HepG2 (cell line): ENCODE data around the gene TMPRSS11F. TPM values are rescaled to one million over a fixed set of nuclear protein-coding genes. Genes with fewer than 3 reads are reported as not detected.

Experiments
- ATAC-seq: fragments of 200-7000 bp; cut with Tn5 transposase; 3 replicates; pipeline ENCODE4 v1.9.1; 2020; ENCODE audit warnings: mild to moderate bottlenecking, moderate library complexity
- BruUV-seq: library from RNA; stranded (reverse); fragments of 400-500 nt; replicated peaks from 2 replicates; lab custom pipeline; 2021; lab: Mats Ljungman, UMichigan
- CTCF ChIA-PET: fragments of 300-600 bp; formaldehyde crosslinking; extraction: SDS; loops from one replicate; lab custom pipeline; 2021; ENCODE audit warnings: low total read pairs, inconsistent platforms, low intra/inter-chr PET ratio; lab: Yijun Ruan, JAX
- POLR2A ChIA-PET: fragments of 350-600 bp; sonication (Branson Sonifier 250); formaldehyde crosslinking; loops from one replicate; lab custom pipeline; 2020; ENCODE audit warnings: antibody characterized with exemption, inconsistent platforms; lab: Yijun Ruan, JAX
- DNase-seq: peaks from one replicate; pipeline ENCODE4 v3.0.0-alpha.2; 2015; ENCODE audit warnings: low spot score
- FAIRE-seq: peaks from 3 replicates; lab custom pipeline; 2011; peaks lifted over from hg19 to GRCh38; lab: Jason Lieb, UNC
- H2AFZ ChIP-seq: one replicate; pipeline ENCODE4 v1.6.1; 2011; ENCODE audit warnings: low read length, inconsistent platforms
- H3K27ac ChIP-seq: fragments of 300-600 bp; 3 replicates; pipeline ENCODE4 v1.8.0; 2011; ENCODE audit warnings: mixed run types, mild to moderate bottlenecking, mixed read lengths, low read length, inconsistent platforms; ENCODE audit not compliant: insufficient read depth; ENCODE audit errors: extremely low read length
- H3K27me3 ChIP-seq, 2 experiments: fragments of 200-600 bp in 1 of 2; 2 replicates in 1 of 2; 3 replicates in 1 of 2; pipeline versions ENCODE4 v1.6.0 to v1.8.0; 2011; ENCODE audit warnings: low read length in 2 of 2, mild to moderate bottlenecking in 2 of 2, moderate library complexity in 2 of 2, inconsistent platforms in 1 of 2; ENCODE audit not compliant: insufficient read depth in 2 of 2, control insufficient read depth in 1 of 2
- H3K36me3 ChIP-seq, 2 experiments: fragments of 200-600 bp in 1 of 2; replicated peaks in 1 of 2; 2 replicates in 1 of 2; 3 replicates in 1 of 2; pipeline versions ENCODE4 v1.5.1 to v1.8.0; 2011; ENCODE audit warnings: low read length in 2 of 2, inconsistent platforms in 1 of 2; ENCODE audit not compliant: insufficient read depth in 2 of 2, control insufficient read depth in 1 of 2
- H3K4me1 ChIP-seq: 2 replicates; pipeline ENCODE4 v1.5.1; 2012; ENCODE audit warnings: low read length, inconsistent platforms; ENCODE audit not compliant: insufficient read depth
- H3K4me2 ChIP-seq: 2 replicates; pipeline ENCODE4 v1.6.0; 2011; ENCODE audit warnings: low read depth, low read length, inconsistent platforms
- H3K4me3 ChIP-seq, 3 experiments: fragments of 200-600 bp in 1 of 3; sonication (generic), shearing (Covaris generic) in 1 of 3; replicated peaks in 1 of 3; 2 replicates each; pipeline ENCODE4 v1.5.1; 2011 to 2016; ENCODE audit warnings: low read length in 3 of 3, inconsistent platforms in 2 of 3, low read depth in 2 of 3, mild to moderate bottlenecking in 2 of 3, control low read depth in 1 of 3, mixed read lengths in 1 of 3; ENCODE audit not compliant: insufficient read depth in 1 of 3
- H3K79me2 ChIP-seq: one replicate; pipeline ENCODE4 v1.6.1; 2011; ENCODE audit warnings: low read length, inconsistent platforms; ENCODE audit not compliant: insufficient read depth
- H3K9ac ChIP-seq: 2 replicates; pipeline ENCODE4 v1.6.0; 2011; ENCODE audit warnings: mild to moderate bottlenecking, low read depth, low read length, inconsistent platforms; ENCODE audit not compliant: insufficient read depth
- H3K9me3 ChIP-seq: 2 replicates; pipeline ENCODE4 v1.5.1; 2012; ENCODE audit warnings: mild to moderate bottlenecking, low read length
- H4K20me1 ChIP-seq: 2 replicates; pipeline ENCODE4 v1.6.0; 2011; ENCODE audit warnings: inconsistent platforms, mild to moderate bottlenecking, low read length, moderate library complexity; ENCODE audit not compliant: insufficient read depth
- ADNP ChIP-seq: sonication (generic); formaldehyde crosslinking; IDR thresholded peaks from 2 replicates; pipeline ENCODE4 v1.4.0; 2020; ENCODE audit warnings: missing genetic modification reagents
- CBX1 ChIP-seq: IDR thresholded peaks from one replicate; pipeline ENCODE4 v1.6.1; 2016; ENCODE audit warnings: antibody characterized with exemption, low read depth
- KDM5B ChIP-seq: sonication (generic); formaldehyde crosslinking; IDR thresholded peaks from 2 replicates; pipeline ENCODE4 v1.4.0; 2020; ENCODE audit warnings: missing genetic modification reagents, mild to moderate bottlenecking, borderline replicate concordance
- MED8 ChIP-seq: sonication (generic); formaldehyde crosslinking; IDR thresholded peaks from 2 replicates; pipeline ENCODE4 v1.8.1; 2023; ENCODE audit warnings: mild to moderate bottlenecking, missing genetic modification reagents; ENCODE audit not compliant: insufficient replicate concordance
- NPAS2 ChIP-seq: sonication (generic); formaldehyde crosslinking; IDR thresholded peaks from 2 replicates; pipeline ENCODE4 v1.8.0; 2022; ENCODE audit warnings: mild to moderate bottlenecking, missing genetic modification reagents, borderline replicate concordance
- SALL2 ChIP-seq: sonication (generic); formaldehyde crosslinking; IDR thresholded peaks from 2 replicates; pipeline ENCODE4 v1.8.1; 2023; ENCODE audit warnings: mild to moderate bottlenecking, missing genetic modification reagents, inconsistent platforms
- SIX1 ChIP-seq: sonication (generic); formaldehyde crosslinking; IDR thresholded peaks from 2 replicates; pipeline ENCODE4 v1.4.0; 2020; ENCODE audit warnings: missing genetic modification reagents, borderline replicate concordance
- SRSF1 ChIP-seq: fragments of 200-400 bp; formaldehyde crosslinking; optimal IDR thresholded peaks from 2 replicates; pipeline ENCODE3; 2017; ENCODE audit warnings: mild to moderate bottlenecking, low read depth, low read length, moderate library complexity
- ZNF207 ChIP-seq: fragments of 450-650 bp; IDR thresholded peaks from 2 replicates; pipeline ENCODE4 v1.6.1; 2016; ENCODE audit warnings: antibody characterized with exemption, borderline replicate concordance
- ZNF383 ChIP-seq: sonication (generic); formaldehyde crosslinking; IDR thresholded peaks from 2 replicates; pipeline ENCODE4 v1.4.0; 2020; ENCODE audit warnings: missing genetic modification reagents, mild to moderate bottlenecking, borderline replicate concordance
- ZNF563 ChIP-seq: sonication (generic); formaldehyde crosslinking; IDR thresholded peaks from 2 replicates; pipeline ENCODE4 v1.8.0; 2022; ENCODE audit warnings: mild to moderate bottlenecking, moderate library complexity, missing genetic modification reagents
- WGBS: methylation state at CpG from one replicate; pipeline ENCODE4 v1.1.6; 2017; ENCODE audit warnings: low lambda C conversion rate; 5-methylcytosine and 5-hydroxymethylcytosine counted together
- in situ Hi-C: cut with HindIII; loops from 2 replicates; pipeline ENCODE4 v1.10.0; 2017; ENCODE audit warnings: low pct_unique_long_range_greater_than_20kb; ENCODE audit not compliant: extremely low pct_ligation_motif_present
- intact Hi-C: fragments of 100-400 bp; cut with micrococcal nuclease; formaldehyde crosslinking; loops from one replicate; pipeline ENCODE4 v1.10.0; 2022; ENCODE audit not compliant: unreplicated experiment
- polyA plus RNA-seq, 8 experiments: library from polyadenylated mRNA; depleted of rRNA in 3 of 8; stranded (reverse) in 7 of 8; unstranded in 1 of 8; fragments of >200 nt; fragmentation: Illumina TruSeq in 4 of 8; extraction: Trizol in 4 of 8; gene quantifications; 2 replicates each; pipeline versions ENCODE4 v1.2.1 to v1.2.3, GENCODE V29; 2011 to 2016; ENCODE audit warnings: low read depth in 4 of 8, missing spikeins in 1 of 8, mixed read lengths in 1 of 8; ENCODE audit not compliant: insufficient read depth in 1 of 8
- total RNA-seq, 5 experiments: library from RNA; depleted of rRNA; stranded (reverse); fragments of >200 nt; fragmentation: Illumina TruSeq; extraction: Trizol; gene quantifications; 2 replicates each; pipeline ENCODE4 v1.2.3, GENCODE V29; 2016; ENCODE audit warnings: low read depth in 1 of 5
- TF ChIP-seq, protein P1 (sequence below): sonication (generic); formaldehyde crosslinking; IDR thresholded peaks from 2 replicates; pipeline ENCODE4 v1.4.0; 2020; ENCODE audit warnings: missing genetic modification reagents, borderline replicate concordance

TMPRSS11F gene
- total and polyA plus RNA-seq, 2 of the 13 experiments (the other 11 are each of a cell fraction or from before 2014, with no cell fraction given), result not detected

DNA sequence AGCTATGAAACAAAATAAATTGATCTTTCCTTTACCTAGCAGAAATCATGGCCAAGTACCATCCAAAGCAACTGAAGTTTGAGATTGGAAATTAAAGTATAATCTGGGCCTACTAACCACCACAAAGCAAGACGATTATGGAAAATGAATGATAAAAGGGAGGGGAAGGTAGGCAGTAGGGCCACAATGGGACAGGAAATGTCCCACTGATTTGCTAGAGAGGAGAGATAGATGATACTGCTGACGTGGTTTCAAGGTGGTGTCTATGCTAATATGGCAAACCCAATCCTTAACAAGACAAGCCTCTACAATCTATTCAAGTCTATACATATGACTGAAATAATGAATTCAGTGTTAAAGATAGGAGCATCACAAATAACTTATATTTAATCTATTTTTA lies 6.1 kb downstream of the TMPRSS11F start:
- Histone ChIP-seq H4K20me1 (no peaks in the 10 kb centered on the region), H3K4me1 (no peaks in the 10 kb centered on the region), H3K27ac (no peak overlapping the region), H3K36me3 (no peaks in the 10 kb centered on the region), H3K9ac (no peak overlapping the region), H2AFZ (no peak overlapping the region), H3K4me2 (no peak overlapping the region), H3K27me3 (no peaks in the 10 kb centered on the region), H3K4me3 (no peak overlapping the region), H3K9me3 (no peaks in the 10 kb centered on the region), H3K79me2 (no peaks in the 10 kb centered on the region)
- in situ Hi-C loops, result no loop called here
- no peak for TF ChIP-seq MED8 (CRISPR knock-in tag)
- ATAC-seq (no peak), DNase-seq (no peak), FAIRE-seq (no peak)
- 19% methylated on average over 2 of the region's 2 CpGs for WGBS
- CTCF ChIA-PET, result no interaction called here
- POLR2A ChIA-PET, result no interaction called here
- intact Hi-C loops, result no loop called here
- no TSS peak for BruUV-seq

DNA sequence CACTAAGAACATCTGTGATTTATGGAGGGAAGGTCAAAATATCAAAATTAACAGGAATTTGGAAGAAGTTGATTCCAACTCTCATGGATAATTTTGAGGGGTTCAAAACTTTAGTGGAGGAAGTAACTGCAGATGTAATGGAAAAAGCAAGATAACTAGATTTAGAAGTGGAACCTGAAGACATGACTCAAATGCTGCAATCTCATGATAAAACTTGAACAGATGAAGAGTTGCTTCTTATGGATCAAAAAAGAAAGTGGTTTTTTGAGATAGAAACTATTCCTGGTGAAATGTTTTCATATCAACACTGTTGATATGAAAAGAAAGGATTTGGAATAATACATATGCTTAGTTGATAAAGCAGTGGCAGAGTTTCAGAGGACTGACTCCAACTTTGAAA lies 9.7 kb downstream of the TMPRSS11F start:
- TF ChIP-seq KDM5B (CRISPR knock-in tag) (no peak), CBX1 (no peak), ZNF207 (no peak), NPAS2 (CRISPR knock-in tag) (no peak), ADNP (CRISPR knock-in tag) (no peak), ZNF383 (CRISPR knock-in tag) (no peak), SIX1 (CRISPR knock-in tag) (no peak), ZNF563 (CRISPR knock-in tag) (no peak), SALL2 (CRISPR knock-in tag) (no peak), SRSF1 (no peak)
- TF ChIP-seq, protein P1, sequence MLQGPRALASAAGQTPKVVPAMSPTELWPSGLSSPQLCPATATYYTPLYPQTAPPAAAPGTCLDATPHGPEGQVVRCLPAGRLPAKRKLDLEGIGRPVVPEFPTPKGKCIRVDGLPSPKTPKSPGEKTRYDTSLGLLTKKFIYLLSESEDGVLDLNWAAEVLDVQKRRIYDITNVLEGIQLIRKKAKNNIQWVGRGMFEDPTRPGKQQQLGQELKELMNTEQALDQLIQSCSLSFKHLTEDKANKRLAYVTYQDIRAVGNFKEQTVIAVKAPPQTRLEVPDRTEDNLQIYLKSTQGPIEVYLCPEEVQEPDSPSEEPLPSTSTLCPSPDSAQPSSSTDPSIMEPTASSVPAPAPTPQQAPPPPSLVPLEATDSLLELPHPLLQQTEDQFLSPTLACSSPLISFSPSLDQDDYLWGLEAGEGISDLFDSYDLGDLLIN (CRISPR knock-in tag), result no peak
- POLR2A ChIA-PET, result no interaction called here
- intact Hi-C loops, result no loop called here
- FAIRE-seq, result no peak
- Histone ChIP-seq H3K36me3 (no peaks in the 10 kb centered on the region), H2AFZ (no peak overlapping the region), H3K9ac (no peak overlapping the region), H3K4me3 (no peak overlapping the region), H3K4me1 (no peaks in the 10 kb centered on the region), H3K27ac (no peak overlapping the region), H3K79me2 (no peaks in the 10 kb centered on the region), H3K4me2 (no peak overlapping the region), H3K27me3 (no peaks in the 10 kb centered on the region), H4K20me1 (no peaks in the 10 kb centered on the region), H3K9me3 (0 out of 2 replicates have a peak, but pooled peaks cover 5% of the 10 kb centered on the region)
- CTCF ChIA-PET, result no interaction called here
- DNase-seq, result no peak
- no TSS peak for BruUV-seq
- in situ Hi-C loops, result no loop called here
- no peak for ATAC-seq
